ENCODE results near the gene ALG2.
A peak's percentile ranks its signal among the peaks of the same experiment; 100 is the strongest.

ALG2 gene

GRCh38 chr9:99184475-99185347 is 37.0 kb downstream of the ALG2 start:
- Histone ChIP-seq H3K4me3 (ENCODE audit: low read length in 2 of 2) (peak overlapping the region; percentile 31 to 58), H3K27me3 (ENCODE audit: control insufficient read depth in 2 of 2, insufficient read depth in 2 of 2, low read length in 2 of 2) (no peaks in the 10 kb centered on the region), H3K27ac (ENCODE audit: low read depth in 2 of 2, low read length in 2 of 2) (no peak overlapping the region), H3K9me3 (ENCODE audit: control insufficient read depth in 2 of 2, low read length in 2 of 2) (no peaks in the 10 kb centered on the region), H3K36me3 (ENCODE audit: control insufficient read depth in 2 of 2, insufficient read depth in 2 of 2, low read length in 2 of 2) (no peaks in the 10 kb centered on the region), H3K9ac (ENCODE audit: low read depth in 1 of 2, low read length in 2 of 2) (peak overlapping the region; percentile 1 to 28), H3K4me1 (ENCODE audit: control insufficient read depth in 2 of 2, insufficient read depth in 2 of 2, low read length in 2 of 2) (peaks cover 0 to 5% of the 10 kb centered on the region in 2 donors)

- no peak overlapping the region for H3K4me3 ChIP-seq (ENCODE audit: low read length in 2 of 2)
- no peaks in the 10 kb centered on the region for H3K9me3 ChIP-seq (ENCODE audit: control insufficient read depth in 2 of 2, low read length in 2 of 2)
- no peaks in the 10 kb centered on the region for H3K36me3 ChIP-seq (ENCODE audit: control insufficient read depth in 2 of 2, insufficient read depth in 2 of 2, low read length in 2 of 2)
- H3K9ac ChIP-seq (ENCODE audit: low read depth in 1 of 2, low read length in 2 of 2) = no peak overlapping the region
- H3K27ac ChIP-seq (ENCODE audit: low read depth in 2 of 2, low read length in 2 of 2) = no peak overlapping the region
- peaks cover 0 to 5% of the 10 kb centered on the region in 2 donors for H3K4me1 ChIP-seq (ENCODE audit: control insufficient read depth in 2 of 2, insufficient read depth in 2 of 2, low read length in 2 of 2)
- H3K27me3 ChIP-seq (ENCODE audit: control insufficient read depth in 2 of 2, insufficient read depth in 2 of 2, low read length in 2 of 2) = no peaks in the 10 kb centered on the region
Measured at GRCh38 chr9:99184110-99184474, 37.6 kb downstream of the ALG2 start.

- Histone ChIP-seq H3K4me3 (ENCODE audit: low read length in 2 of 2) (no peak overlapping the region), H3K9ac (ENCODE audit: low read depth in 1 of 2, low read length in 2 of 2) (no peak overlapping the region), H3K27ac (ENCODE audit: low read depth in 2 of 2, low read length in 2 of 2) (no peak overlapping the region), H3K36me3 (ENCODE audit: control insufficient read depth in 2 of 2, insufficient read depth in 2 of 2, low read length in 2 of 2) (no peaks in the 10 kb centered on the region), H3K9me3 (ENCODE audit: control insufficient read depth in 2 of 2, low read length in 2 of 2) (no peaks in the 10 kb centered on the region), H3K27me3 (ENCODE audit: control insufficient read depth in 2 of 2, insufficient read depth in 2 of 2, low read length in 2 of 2) (no peaks in the 10 kb centered on the region), H3K4me1 (ENCODE audit: control insufficient read depth in 2 of 2, insufficient read depth in 2 of 2, low read length in 2 of 2) (peaks cover 0 to 5% of the 10 kb centered on the region in 2 donors)
Measured at GRCh38 chr9:99183616-99184015, 38.1 kb downstream of the ALG2 start.

GRCh38 chr9:99182356-99182755 is 39.4 kb downstream of the ALG2 start:
- H3K27ac ChIP-seq (ENCODE audit: low read depth in 2 of 2, low read length in 2 of 2) = no peak overlapping the region
- H3K27me3 ChIP-seq (ENCODE audit: control insufficient read depth in 2 of 2, insufficient read depth in 2 of 2, low read length in 2 of 2) = no peaks in the 10 kb centered on the region
- H3K36me3 ChIP-seq (ENCODE audit: control insufficient read depth in 2 of 2, insufficient read depth in 2 of 2, low read length in 2 of 2) = no peaks in the 10 kb centered on the region
- no peaks in the 10 kb centered on the region for H3K9me3 ChIP-seq (ENCODE audit: control insufficient read depth in 2 of 2, low read length in 2 of 2)
- H3K4me1 ChIP-seq (ENCODE audit: control insufficient read depth in 2 of 2, insufficient read depth in 2 of 2, low read length in 2 of 2) = peaks cover 0 to 5% of the 10 kb centered on the region in 2 donors
- no peak overlapping the region for H3K9ac ChIP-seq (ENCODE audit: low read depth in 1 of 2, low read length in 2 of 2)
- no peak overlapping the region for H3K4me3 ChIP-seq (ENCODE audit: low read length in 2 of 2)

- Histone ChIP-seq H3K4me3 (ENCODE audit: low read length in 2 of 2) (no peak overlapping the region), H3K9me3 (ENCODE audit: control insufficient read depth in 2 of 2, low read length in 2 of 2) (no peaks in the 10 kb centered on the region), H3K36me3 (ENCODE audit: control insufficient read depth in 2 of 2, insufficient read depth in 2 of 2, low read length in 2 of 2) (no peaks in the 10 kb centered on the region), H3K27ac (ENCODE audit: low read depth in 2 of 2, low read length in 2 of 2) (no peak overlapping the region), H3K27me3 (ENCODE audit: control insufficient read depth in 2 of 2, insufficient read depth in 2 of 2, low read length in 2 of 2) (no peaks in the 10 kb centered on the region), H3K4me1 (ENCODE audit: control insufficient read depth in 2 of 2, insufficient read depth in 2 of 2, low read length in 2 of 2) (peaks cover 0 to 5% of the 10 kb centered on the region in 2 donors), H3K9ac (ENCODE audit: low read depth in 1 of 2, low read length in 2 of 2) (no peak overlapping the region)
Measured at GRCh38 chr9:99181621-99182020, 40.1 kb downstream of the ALG2 start.

- H3K4me1 ChIP-seq (ENCODE audit: control insufficient read depth in 2 of 2, insufficient read depth in 2 of 2, low read length in 2 of 2) = peaks cover 0 to 5% of the 10 kb centered on the region in 2 donors
- H3K9ac ChIP-seq (ENCODE audit: low read depth in 1 of 2, low read length in 2 of 2) = no peak overlapping the region
- H3K27ac ChIP-seq (ENCODE audit: low read depth in 2 of 2, low read length in 2 of 2) = no peak overlapping the region
- H3K4me3 ChIP-seq (ENCODE audit: low read length in 2 of 2) = no peak overlapping the region
- H3K36me3 ChIP-seq (ENCODE audit: control insufficient read depth in 2 of 2, insufficient read depth in 2 of 2, low read length in 2 of 2) = no peaks in the 10 kb centered on the region
- no peaks in the 10 kb centered on the region for H3K27me3 ChIP-seq (ENCODE audit: control insufficient read depth in 2 of 2, insufficient read depth in 2 of 2, low read length in 2 of 2)
- H3K9me3 ChIP-seq (ENCODE audit: control insufficient read depth in 2 of 2, low read length in 2 of 2) = no peaks in the 10 kb centered on the region
Measured at GRCh38 chr9:99181206-99181605, 40.5 kb downstream of the ALG2 start.

GRCh38 chr9:99180662-99181061 is 41.1 kb downstream of the ALG2 start:
- H3K9ac ChIP-seq (ENCODE audit: low read depth in 1 of 2, low read length in 2 of 2) = no peak overlapping the region
- no peaks in the 10 kb centered on the region for H3K9me3 ChIP-seq (ENCODE audit: control insufficient read depth in 2 of 2, low read length in 2 of 2)
- no peaks in the 10 kb centered on the region for H3K36me3 ChIP-seq (ENCODE audit: control insufficient read depth in 2 of 2, insufficient read depth in 2 of 2, low read length in 2 of 2)
- H3K27ac ChIP-seq (ENCODE audit: low read depth in 2 of 2, low read length in 2 of 2) = no peak overlapping the region
- H3K27me3 ChIP-seq (ENCODE audit: control insufficient read depth in 2 of 2, insufficient read depth in 2 of 2, low read length in 2 of 2) = no peaks in the 10 kb centered on the region
- H3K4me3 ChIP-seq (ENCODE audit: low read length in 2 of 2) = no peak overlapping the region
- H3K4me1 ChIP-seq (ENCODE audit: control insufficient read depth in 2 of 2, insufficient read depth in 2 of 2, low read length in 2 of 2) = peaks cover 0 to 5% of the 10 kb centered on the region in 2 donors

- H3K27me3 ChIP-seq (ENCODE audit: control insufficient read depth in 2 of 2, insufficient read depth in 2 of 2, low read length in 2 of 2) = no peaks in the 10 kb centered on the region
- H3K4me3 ChIP-seq (ENCODE audit: low read length in 2 of 2) = no peak overlapping the region
- no peak overlapping the region for H3K27ac ChIP-seq (ENCODE audit: low read depth in 2 of 2, low read length in 2 of 2)
- H3K9me3 ChIP-seq (ENCODE audit: control insufficient read depth in 2 of 2, low read length in 2 of 2) = no peaks in the 10 kb centered on the region
- H3K36me3 ChIP-seq (ENCODE audit: control insufficient read depth in 2 of 2, insufficient read depth in 2 of 2, low read length in 2 of 2) = no peaks in the 10 kb centered on the region
- H3K4me1 ChIP-seq (ENCODE audit: control insufficient read depth in 2 of 2, insufficient read depth in 2 of 2, low read length in 2 of 2) = peaks cover 0 to 5% of the 10 kb centered on the region in 2 donors
- no peak overlapping the region for H3K9ac ChIP-seq (ENCODE audit: low read depth in 1 of 2, low read length in 2 of 2)
Measured at GRCh38 chr9:99180199-99180598, 41.5 kb downstream of the ALG2 start.

GRCh38 chr9:99178912-99179872 is 42.5 kb downstream of the ALG2 start:
- Histone ChIP-seq H3K9me3 (ENCODE audit: control insufficient read depth in 2 of 2, low read length in 2 of 2) (no peaks in the 10 kb centered on the region), H3K4me1 (ENCODE audit: control insufficient read depth in 2 of 2, insufficient read depth in 2 of 2, low read length in 2 of 2) (no peaks in the 10 kb centered on the region), H3K36me3 (ENCODE audit: control insufficient read depth in 2 of 2, insufficient read depth in 2 of 2, low read length in 2 of 2) (no peaks in the 10 kb centered on the region), H3K9ac (ENCODE audit: low read depth in 1 of 2, low read length in 2 of 2) (no peak overlapping the region), H3K27me3 (ENCODE audit: control insufficient read depth in 2 of 2, insufficient read depth in 2 of 2, low read length in 2 of 2) (no peaks in the 10 kb centered on the region), H3K27ac (ENCODE audit: low read depth in 2 of 2, low read length in 2 of 2) (no peak overlapping the region), H3K4me3 (ENCODE audit: low read length in 2 of 2) (no peak overlapping the region)
